HL-60/S4 treated with retinoic acid at 250 ng/mL for 4 days and 3 days (cell line): ENCODE measurements around the gene CUEDC2.

Experiments used
- in situ Hi-C: fragments of 300-500 bp; cut with MboI; formaldehyde crosslinking; loops from 2 replicates; pipeline ENCODE4 v1.7.0; 2022; ENCODE audit warnings: low sequenced_read_pairs

Gene CUEDC2

GRCh38 chr10:102426803-102427287 is 5.5 kb downstream of the CUEDC2 start:
- in situ Hi-C loops = no loop called here

GRCh38 chr10:102425444-102425843 is 6.9 kb downstream of the CUEDC2 start:
- in situ Hi-C loops = no loop called here

GRCh38 chr10:102424916-102425315 is 7.5 kb downstream of the CUEDC2 start:
- in situ Hi-C loops = no loop called here

- in situ Hi-C loops = no loop called here
Measured at GRCh38 chr10:102424145-102424544, 8.2 kb downstream of the CUEDC2 start.

GRCh38 chr10:102423372-102423968 is 8.9 kb downstream of the CUEDC2 start:
- in situ Hi-C loops = no loop called here

- in situ Hi-C loops = no loop called here
Measured at GRCh38 chr10:102422545-102423129, 9.7 kb downstream of the CUEDC2 start.

- in situ Hi-C loops = no loop called here
Measured at GRCh38 chr10:102421757-102422512, 10.4 kb downstream of the CUEDC2 start.

- in situ Hi-C loops = no loop called here
Measured at GRCh38 chr10:102421507-102421756, 10.9 kb downstream of the CUEDC2 start.

GRCh38 chr10:102420714-102421506 is 11.5 kb downstream of the CUEDC2 start, which contains the start of gene FBXL15:
Gene FBXL15 (plus strand): TSS chr10:102420836. CDS start chr10:102421130, 294 bp downstream.
- in situ Hi-C loops = no loop called here

GRCh38 chr10:102420181-102420713 is 12.1 kb downstream of the CUEDC2 start:
- in situ Hi-C loops = no loop called here

- in situ Hi-C loops = no loop called here
Measured at GRCh38 chr10:102419269-102420180, 12.8 kb downstream of the CUEDC2 start.

- in situ Hi-C loops = no loop called here
Measured at GRCh38 chr10:102418622-102419268, 13.6 kb downstream of the CUEDC2 start, which contains the start of gene PSD. Gene PSD (minus strand): TSS chr10:102418785. CDS start chr10:102417038, 1,747 bp downstream.

- in situ Hi-C loops = no loop called here
Measured at GRCh38 chr10:102416695-102417094, 15.7 kb downstream of the CUEDC2 start.

- in situ Hi-C loops = no loop called here
Measured at GRCh38 chr10:102416283-102416682, 16.1 kb downstream of the CUEDC2 start.

- in situ Hi-C loops = no loop called here
Measured at GRCh38 chr10:102414749-102415148, 17.6 kb downstream of the CUEDC2 start.

GRCh38 chr10:102413806-102414561 is 18.4 kb downstream of the CUEDC2 start:
- in situ Hi-C loops = no loop called here

GRCh38 chr10:102413053-102413705 is 19.2 kb downstream of the CUEDC2 start:
- in situ Hi-C loops = no loop called here

GRCh38 chr10:102412293-102412692 is 20.1 kb downstream of the CUEDC2 start:
- in situ Hi-C loops = no loop called here
